HepG2 (cell line): ENCODE results near the gene GATAD2B. TPM values are rescaled to one million over a fixed set of nuclear protein-coding genes. Genes with fewer than 3 reads are reported as not detected.

Experiments used
- ATAC-seq: fragments of 200-7000 bp; cut with Tn5 transposase; 3 replicates; pipeline ENCODE4 v1.9.1; 2020; ENCODE audit warnings: mild to moderate bottlenecking, moderate library complexity
- BruUV-seq: library from RNA; stranded (reverse); fragments of 400-500 nt; replicated peaks from 2 replicates; lab custom pipeline; 2021; lab: Mats Ljungman, UMichigan
- CTCF ChIA-PET: fragments of 300-600 bp; formaldehyde crosslinking; extraction: SDS; loops from one replicate; lab custom pipeline; 2021; ENCODE audit warnings: low total read pairs, inconsistent platforms, low intra/inter-chr PET ratio; lab: Yijun Ruan, JAX
- POLR2A ChIA-PET: fragments of 350-600 bp; sonication (Branson Sonifier 250); formaldehyde crosslinking; loops from one replicate; lab custom pipeline; 2020; ENCODE audit warnings: antibody characterized with exemption, inconsistent platforms; lab: Yijun Ruan, JAX
- DNase-seq: peaks from one replicate; pipeline ENCODE4 v3.0.0-alpha.2; 2015; ENCODE audit warnings: low spot score
- FAIRE-seq: peaks from 3 replicates; lab custom pipeline; 2011; peaks lifted over from hg19 to GRCh38; lab: Jason Lieb, UNC
- H2AFZ ChIP-seq: one replicate; pipeline ENCODE4 v1.6.1; 2011; ENCODE audit warnings: low read length, inconsistent platforms
- H3K27ac ChIP-seq: fragments of 300-600 bp; 3 replicates; pipeline ENCODE4 v1.8.0; 2011; ENCODE audit warnings: mixed run types, mild to moderate bottlenecking, mixed read lengths, low read length, inconsistent platforms; ENCODE audit not compliant: insufficient read depth; ENCODE audit errors: extremely low read length
- H3K27me3 ChIP-seq, 2 experiments: fragments of 200-600 bp in 1 of 2; 2 replicates in 1 of 2; 3 replicates in 1 of 2; pipeline versions ENCODE4 v1.6.0 to v1.8.0; 2011; ENCODE audit warnings: low read length in 2 of 2, mild to moderate bottlenecking in 2 of 2, moderate library complexity in 2 of 2, inconsistent platforms in 1 of 2; ENCODE audit not compliant: insufficient read depth in 2 of 2, control insufficient read depth in 1 of 2
- H3K36me3 ChIP-seq, 2 experiments: fragments of 200-600 bp in 1 of 2; replicated peaks in 1 of 2; 2 replicates in 1 of 2; 3 replicates in 1 of 2; pipeline versions ENCODE4 v1.5.1 to v1.8.0; 2011; ENCODE audit warnings: low read length in 2 of 2, inconsistent platforms in 1 of 2; ENCODE audit not compliant: insufficient read depth in 2 of 2, control insufficient read depth in 1 of 2
- H3K4me1 ChIP-seq: 2 replicates; pipeline ENCODE4 v1.5.1; 2012; ENCODE audit warnings: low read length, inconsistent platforms; ENCODE audit not compliant: insufficient read depth
- H3K4me2 ChIP-seq: 2 replicates; pipeline ENCODE4 v1.6.0; 2011; ENCODE audit warnings: low read depth, low read length, inconsistent platforms
- H3K4me3 ChIP-seq, 3 experiments: fragments of 200-600 bp in 1 of 3; sonication (generic), shearing (Covaris generic) in 1 of 3; replicated peaks in 1 of 3; 2 replicates each; pipeline ENCODE4 v1.5.1; 2011 to 2016; ENCODE audit warnings: low read length in 3 of 3, inconsistent platforms in 2 of 3, low read depth in 2 of 3, mild to moderate bottlenecking in 2 of 3, control low read depth in 1 of 3, mixed read lengths in 1 of 3; ENCODE audit not compliant: insufficient read depth in 1 of 3
- H3K79me2 ChIP-seq: one replicate; pipeline ENCODE4 v1.6.1; 2011; ENCODE audit warnings: low read length, inconsistent platforms; ENCODE audit not compliant: insufficient read depth
- H3K9ac ChIP-seq: 2 replicates; pipeline ENCODE4 v1.6.0; 2011; ENCODE audit warnings: mild to moderate bottlenecking, low read depth, low read length, inconsistent platforms; ENCODE audit not compliant: insufficient read depth
- H3K9me3 ChIP-seq: 2 replicates; pipeline ENCODE4 v1.5.1; 2012; ENCODE audit warnings: mild to moderate bottlenecking, low read length
- H4K20me1 ChIP-seq: 2 replicates; pipeline ENCODE4 v1.6.0; 2011; ENCODE audit warnings: inconsistent platforms, mild to moderate bottlenecking, low read length, moderate library complexity; ENCODE audit not compliant: insufficient read depth
- CC2D1A ChIP-seq: sonication (generic); formaldehyde crosslinking; IDR thresholded peaks from 2 replicates; pipeline ENCODE4 v1.8.1; 2023; ENCODE audit warnings: mild to moderate bottlenecking, missing genetic modification reagents
- CCAR2 ChIP-seq: fragments of 200-400 bp; formaldehyde crosslinking; optimal IDR thresholded peaks from 2 replicates; pipeline ENCODE3; 2018; ENCODE audit warnings: low read depth, mild to moderate bottlenecking, low read length, moderate library complexity
- HDAC2 ChIP-seq: sonication (generic); formaldehyde crosslinking; IDR thresholded peaks from 2 replicates; pipeline ENCODE4 v1.4.0; 2020; ENCODE audit warnings: missing genetic modification reagents
- JUND ChIP-seq: sonication (generic); formaldehyde crosslinking; IDR thresholded peaks from 2 replicates; pipeline ENCODE4 v1.8.0; 2022; ENCODE audit warnings: mild to moderate bottlenecking, missing genetic modification reagents
- PAWR ChIP-seq: sonication (generic); formaldehyde crosslinking; IDR thresholded peaks from 2 replicates; pipeline ENCODE4 v1.4.0; 2020; ENCODE audit warnings: missing genetic modification reagents, mild to moderate bottlenecking, borderline replicate concordance
- SIN3B ChIP-seq: fragments of 150-350 bp; IDR thresholded peaks from 2 replicates; pipeline ENCODE4 v1.6.1; 2014; ENCODE audit warnings: low read length
- TSC22D2 ChIP-seq: sonication (generic); formaldehyde crosslinking; IDR thresholded peaks from 2 replicates; pipeline ENCODE4 v1.5.1; 2020; ENCODE audit warnings: missing genetic modification reagents, mild to moderate bottlenecking, borderline replicate concordance
- ZBTB21 ChIP-seq: sonication (generic); formaldehyde crosslinking; IDR thresholded peaks from 2 replicates; pipeline ENCODE4 v1.4.0; 2020; ENCODE audit warnings: missing genetic modification reagents
- ZFP82 ChIP-seq: sonication (generic); formaldehyde crosslinking; IDR thresholded peaks from 2 replicates; pipeline ENCODE4 v1.5.1; 2020; ENCODE audit warnings: mild to moderate bottlenecking, missing genetic modification reagents, borderline replicate concordance
- ZFY ChIP-seq: sonication (generic); formaldehyde crosslinking; IDR thresholded peaks from 2 replicates; pipeline ENCODE4 v1.4.0; 2020; ENCODE audit warnings: missing genetic modification reagents
- ZNF546 ChIP-seq: sonication (generic); formaldehyde crosslinking; conservative IDR thresholded peaks from 2 replicates; pipeline ENCODE4 v1.8.1; 2023; ENCODE audit warnings: mild to moderate bottlenecking, missing genetic modification reagents
- ZNF773 ChIP-seq: sonication (generic); formaldehyde crosslinking; IDR thresholded peaks from 2 replicates; pipeline ENCODE4 v1.4.0; 2020; ENCODE audit warnings: missing genetic modification reagents, borderline replicate concordance
- ZNF775 ChIP-seq: sonication (generic); formaldehyde crosslinking; IDR thresholded peaks from 2 replicates; pipeline ENCODE4 v1.4.0; 2020; ENCODE audit warnings: missing genetic modification reagents, mild to moderate bottlenecking, moderate library complexity, borderline replicate concordance
- WGBS: methylation state at CpG from one replicate; pipeline ENCODE4 v1.1.6; 2017; ENCODE audit warnings: low lambda C conversion rate; 5-methylcytosine and 5-hydroxymethylcytosine counted together
- in situ Hi-C: cut with HindIII; loops from 2 replicates; pipeline ENCODE4 v1.10.0; 2017; ENCODE audit warnings: low pct_unique_long_range_greater_than_20kb; ENCODE audit not compliant: extremely low pct_ligation_motif_present
- intact Hi-C: fragments of 100-400 bp; cut with micrococcal nuclease; formaldehyde crosslinking; loops from one replicate; pipeline ENCODE4 v1.10.0; 2022; ENCODE audit not compliant: unreplicated experiment
- polyA plus RNA-seq, 8 experiments: library from polyadenylated mRNA; depleted of rRNA in 3 of 8; stranded (reverse) in 7 of 8; unstranded in 1 of 8; fragments of >200 nt; fragmentation: Illumina TruSeq in 4 of 8; extraction: Trizol in 4 of 8; gene quantifications; 2 replicates each; pipeline versions ENCODE4 v1.2.1 to v1.2.3, GENCODE V29; 2011 to 2016; ENCODE audit warnings: low read depth in 4 of 8, missing spikeins in 1 of 8, mixed read lengths in 1 of 8; ENCODE audit not compliant: insufficient read depth in 1 of 8
- total RNA-seq, 5 experiments: library from RNA; depleted of rRNA; stranded (reverse); fragments of >200 nt; fragmentation: Illumina TruSeq; extraction: Trizol; gene quantifications; 2 replicates each; pipeline ENCODE4 v1.2.3, GENCODE V29; 2016; ENCODE audit warnings: low read depth in 1 of 5
- TF ChIP-seq, protein P1 (sequence below): sonication (generic); formaldehyde crosslinking; IDR thresholded peaks from 2 replicates; pipeline ENCODE4 v1.4.0; 2020; ENCODE audit warnings: missing genetic modification reagents
- TF ChIP-seq, protein P2 (sequence below): sonication (generic); formaldehyde crosslinking; IDR thresholded peaks from 2 replicates; pipeline ENCODE4 v1.4.0; 2020; ENCODE audit warnings: missing genetic modification reagents

The GATAD2B gene
- total and polyA plus RNA-seq, 2 of the 13 experiments (the other 11 are each of a cell fraction or from before 2014, with no cell fraction given): 3.2 to 5.2 TPM

DNA sequence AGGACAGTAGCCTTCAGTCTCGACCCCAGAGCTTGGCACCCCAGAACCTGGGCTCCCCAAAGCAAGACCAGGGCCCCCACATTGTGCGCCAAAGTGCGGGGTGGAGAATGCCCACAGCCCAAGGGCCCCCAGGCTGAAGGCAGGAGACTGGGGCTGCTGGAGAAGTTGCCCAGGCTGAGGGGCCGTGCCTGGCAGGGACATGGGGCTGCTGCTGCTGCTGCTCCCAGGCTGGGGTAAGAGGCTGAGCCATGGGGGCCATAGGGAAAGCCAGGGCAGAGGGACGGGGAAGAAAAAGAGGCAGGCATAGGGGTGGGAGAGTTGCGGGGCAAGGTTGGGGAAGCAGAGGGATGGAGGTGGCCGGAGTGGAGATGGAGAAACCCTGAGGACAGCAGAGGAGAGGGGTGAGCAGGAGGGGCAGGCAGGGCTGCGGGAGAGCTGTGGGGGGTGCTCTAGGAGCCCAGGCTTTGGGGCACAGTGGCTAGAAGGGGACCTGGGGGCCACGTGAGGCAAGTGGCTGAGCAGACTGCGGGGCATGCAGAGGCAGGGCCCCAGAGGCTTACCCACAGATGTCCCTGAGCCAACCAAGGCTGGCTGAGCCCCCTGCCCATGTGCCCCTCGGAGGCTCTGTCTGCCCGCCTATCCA lies 128.7 kb downstream of the GATAD2B start:
- Histone ChIP-seq H3K4me2 (no peak overlapping the region), H3K9ac (no peak overlapping the region), H3K79me2 (no peaks in the 10 kb centered on the region)
- DNase-seq: no peak
- no peak for FAIRE-seq
- CTCF ChIA-PET: no interaction called here
- TF ChIP-seq PAWR (CRISPR knock-in tag) (no peak), HDAC2 (no peak), ZNF773 (no peak), CC2D1A (CRISPR knock-in tag) (no peak), JUND (CRISPR knock-in tag) (no peak), ZBTB21 (CRISPR knock-in tag) (no peak), ZFY (no peak), ZFP82 (CRISPR knock-in tag) (no peak), TSC22D2 (CRISPR knock-in tag) (no peak), ZNF546 (CRISPR knock-in tag) (no peak), ZNF775 (no peak), SIN3B (no peak), CCAR2 (no peak)
- TF ChIP-seq, protein P1, sequence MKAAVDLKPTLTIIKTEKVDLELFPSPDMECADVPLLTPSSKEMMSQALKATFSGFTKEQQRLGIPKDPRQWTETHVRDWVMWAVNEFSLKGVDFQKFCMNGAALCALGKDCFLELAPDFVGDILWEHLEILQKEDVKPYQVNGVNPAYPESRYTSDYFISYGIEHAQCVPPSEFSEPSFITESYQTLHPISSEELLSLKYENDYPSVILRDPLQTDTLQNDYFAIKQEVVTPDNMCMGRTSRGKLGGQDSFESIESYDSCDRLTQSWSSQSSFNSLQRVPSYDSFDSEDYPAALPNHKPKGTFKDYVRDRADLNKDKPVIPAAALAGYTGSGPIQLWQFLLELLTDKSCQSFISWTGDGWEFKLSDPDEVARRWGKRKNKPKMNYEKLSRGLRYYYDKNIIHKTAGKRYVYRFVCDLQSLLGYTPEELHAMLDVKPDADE (CRISPR knock-in tag): no peak
- TF ChIP-seq, protein P2, sequence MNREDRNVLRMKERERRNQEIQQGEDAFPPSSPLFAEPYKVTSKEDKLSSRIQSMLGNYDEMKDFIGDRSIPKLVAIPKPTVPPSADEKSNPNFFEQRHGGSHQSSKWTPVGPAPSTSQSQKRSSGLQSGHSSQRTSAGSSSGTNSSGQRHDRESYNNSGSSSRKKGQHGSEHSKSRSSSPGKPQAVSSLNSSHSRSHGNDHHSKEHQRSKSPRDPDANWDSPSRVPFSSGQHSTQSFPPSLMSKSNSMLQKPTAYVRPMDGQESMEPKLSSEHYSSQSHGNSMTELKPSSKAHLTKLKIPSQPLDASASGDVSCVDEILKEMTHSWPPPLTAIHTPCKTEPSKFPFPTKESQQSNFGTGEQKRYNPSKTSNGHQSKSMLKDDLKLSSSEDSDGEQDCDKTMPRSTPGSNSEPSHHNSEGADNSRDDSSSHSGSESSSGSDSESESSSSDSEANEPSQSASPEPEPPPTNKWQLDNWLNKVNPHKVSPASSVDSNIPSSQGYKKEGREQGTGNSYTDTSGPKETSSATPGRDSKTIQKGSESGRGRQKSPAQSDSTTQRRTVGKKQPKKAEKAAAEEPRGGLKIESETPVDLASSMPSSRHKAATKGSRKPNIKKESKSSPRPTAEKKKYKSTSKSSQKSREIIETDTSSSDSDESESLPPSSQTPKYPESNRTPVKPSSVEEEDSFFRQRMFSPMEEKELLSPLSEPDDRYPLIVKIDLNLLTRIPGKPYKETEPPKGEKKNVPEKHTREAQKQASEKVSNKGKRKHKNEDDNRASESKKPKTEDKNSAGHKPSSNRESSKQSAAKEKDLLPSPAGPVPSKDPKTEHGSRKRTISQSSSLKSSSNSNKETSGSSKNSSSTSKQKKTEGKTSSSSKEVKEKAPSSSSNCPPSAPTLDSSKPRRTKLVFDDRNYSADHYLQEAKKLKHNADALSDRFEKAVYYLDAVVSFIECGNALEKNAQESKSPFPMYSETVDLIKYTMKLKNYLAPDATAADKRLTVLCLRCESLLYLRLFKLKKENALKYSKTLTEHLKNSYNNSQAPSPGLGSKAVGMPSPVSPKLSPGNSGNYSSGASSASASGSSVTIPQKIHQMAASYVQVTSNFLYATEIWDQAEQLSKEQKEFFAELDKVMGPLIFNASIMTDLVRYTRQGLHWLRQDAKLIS (CRISPR knock-in tag): no peak
- TF ChIP-seq, all 625 proteins: peak for 0
- WGBS: 50% methylated on average over 9 of the region's 12 CpGs
- Histone ChIP-seq H3K27me3 (peaks cover 7 to 61% of the 10 kb centered on the region in 2 experiments; a peak in 4 of 5 replicates), H3K4me1 (peaks cover 61% of the 10 kb centered on the region), H3K4me3 (no peak overlapping the region), H3K9me3 (no peaks in the 10 kb centered on the region), H3K36me3 (no peaks in the 10 kb centered on the region), H4K20me1 (no peaks in the 10 kb centered on the region), H2AFZ (no peak overlapping the region), H3K27ac (no peak overlapping the region)
- no TSS peak for BruUV-seq
- intact Hi-C loops: no loop called here
- ATAC-seq: no peak
- in situ Hi-C loops: no loop called here
- POLR2A ChIA-PET: no interaction called here
